OCI-LY7 (cell line): ENCODE results near the gene SMAP1. TPM values are rescaled to one million over a fixed set of nuclear protein-coding genes. Genes with fewer than 3 reads are reported as not detected.

Experiments
- BruUV-seq: library from RNA; stranded (reverse); fragments of 400-500 nt; replicated peaks from 2 replicates; lab custom pipeline; 2021; lab: Mats Ljungman, UMichigan
- CTCF ChIA-PET: fragments of 300-600 bp; sonication (Branson Sonifier 250); formaldehyde crosslinking; loops from one replicate; lab custom pipeline; 2022; ENCODE audit warnings: antibody characterized with exemption; ENCODE audit not compliant: unreplicated experiment; lab: Charles Lee
- POLR2A ChIA-PET: fragments of 300-600 bp; sonication (Branson Sonifier 250); formaldehyde crosslinking; loops from one replicate; lab custom pipeline; 2022; ENCODE audit warnings: antibody characterized with exemption; lab: Charles Lee
- DNase-seq: peaks from one replicate; pipeline ENCODE4 v3.0.0-alpha.2; 2015; ENCODE audit warnings: low spot score
- H2AFZ ChIP-seq: fragments of 200-600 bp; sonication (generic), shearing (Covaris generic); 2 replicates; pipeline ENCODE4 v1.6.1; 2014; ENCODE audit warnings: mild to moderate bottlenecking, antibody characterized with exemption, low read length, moderate library complexity
- H3K27ac ChIP-seq: fragments of 200-600 bp; sonication (generic); 2 replicates; pipeline ENCODE4 v1.5.1; 2014; ENCODE audit warnings: mixed run types, low read depth, mild to moderate bottlenecking, moderate library complexity, low read length, inconsistent platforms; ENCODE audit not compliant: poor library complexity, severe bottlenecking
- H3K36me3 ChIP-seq: fragments of 200-600 bp; sonication (generic); 2 replicates; pipeline ENCODE4 v1.6.1; 2014; ENCODE audit warnings: mild to moderate bottlenecking, antibody characterized with exemption, low read length, moderate library complexity, mixed read lengths; ENCODE audit not compliant: insufficient read depth
- H3K4me1 ChIP-seq: fragments of 200-600 bp; sonication (generic); 2 replicates; pipeline ENCODE4 v1.5.1; 2014; ENCODE audit warnings: mild to moderate bottlenecking, low read length; ENCODE audit not compliant: insufficient read depth, poor library complexity, severe bottlenecking
- H3K4me2 ChIP-seq: fragments of 200-600 bp; sonication (generic); 2 replicates; pipeline ENCODE4 v1.6.1; 2014; ENCODE audit warnings: mild to moderate bottlenecking, low read length
- H3K4me3 ChIP-seq: fragments of 200-600 bp; sonication (generic); 2 replicates; pipeline ENCODE4 v1.5.1; 2014; ENCODE audit warnings: mild to moderate bottlenecking, low read depth, low read length; ENCODE audit not compliant: poor library complexity, severe bottlenecking
- H3K79me2 ChIP-seq: fragments of 200-600 bp; sonication (generic); 2 replicates; pipeline ENCODE4 v1.6.1; 2016; ENCODE audit warnings: low read depth, mild to moderate bottlenecking, low read length, moderate library complexity, mixed read lengths; ENCODE audit not compliant: insufficient read depth
- H3K9me2 ChIP-seq: fragments of 200-600 bp; sonication (generic); 2 replicates; pipeline ENCODE4 v1.6.1; 2016; ENCODE audit warnings: mild to moderate bottlenecking, low read length, mixed read lengths; ENCODE audit not compliant: insufficient read depth
- H3K9me3 ChIP-seq: fragments of 200-600 bp; sonication (generic); 2 replicates; pipeline ENCODE4 v1.6.1; 2014; ENCODE audit warnings: mild to moderate bottlenecking, mixed run types, low read length, mixed read lengths
- H4K20me1 ChIP-seq: fragments of 200-600 bp; sonication (generic); 2 replicates; pipeline ENCODE4 v1.6.1; 2014; ENCODE audit warnings: mild to moderate bottlenecking, antibody characterized with exemption, low read length, moderate library complexity, mixed read lengths; ENCODE audit not compliant: insufficient read depth
- EZH2phosphoT487 ChIP-seq: fragments of 200-600 bp; sonication (generic); IDR thresholded peaks from 2 replicates; pipeline ENCODE4 v1.6.1; 2018; ENCODE audit warnings: low read depth, borderline replicate concordance, mild to moderate bottlenecking, mixed run types, antibody characterized with exemption, low read length, moderate library complexity, mixed read lengths
- intact Hi-C: fragments of 100-400 bp; cut with micrococcal nuclease; formaldehyde crosslinking; loops from one replicate; pipeline ENCODE4 v1.10.0; 2022; ENCODE audit not compliant: unreplicated experiment
- total RNA-seq, 2 experiments: library from RNA; depleted of rRNA in 1 of 2; stranded (reverse); fragments of >200 nt in 1 of 2; shearing (Covaris generic) in 1 of 2; gene quantifications; 2 replicates each; pipeline ENCODE4 v1.2.3, GENCODE V29; 2014 to 2022
- TF ChIP-seq, protein P1 (sequence below): fragments of 200-600 bp; sonication (generic); conservative IDR thresholded peaks from 2 replicates; pipeline ENCODE4 v1.5.1; 2014; ENCODE audit warnings: mild to moderate bottlenecking, antibody characterized with exemption, low read length, moderate library complexity, mixed read lengths

Gene SMAP1
- total RNA-seq, 2 experiments from 2014 or later, result 15.1 to 28.9 TPM

DNA sequence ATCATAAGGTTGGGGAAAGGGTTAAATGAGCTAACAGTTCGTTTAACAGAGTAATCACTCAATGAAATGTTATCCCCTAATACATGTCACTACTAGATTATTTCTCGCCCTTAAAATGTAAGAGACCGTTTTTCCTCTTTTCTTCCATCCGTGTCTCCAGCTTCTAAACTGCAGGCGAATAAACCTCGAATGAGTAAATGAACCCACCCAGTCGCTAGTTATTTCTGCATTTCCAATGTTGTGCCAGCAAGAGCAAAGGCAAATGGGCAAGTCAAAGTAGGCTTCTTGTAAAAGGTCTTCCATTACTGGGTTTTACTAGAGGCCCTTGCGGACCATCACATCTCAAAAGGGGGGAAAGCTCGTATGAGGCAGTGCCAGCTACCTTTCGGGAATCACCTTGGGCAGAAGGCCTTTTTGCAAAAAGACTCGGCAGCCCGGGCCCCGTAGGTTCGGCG is 400 bp upstream of the SMAP1 start:
- Histone ChIP-seq H4K20me1 (peaks cover 19% of the 10 kb centered on the region), H3K9me2 (no peaks in the 10 kb centered on the region), H3K9me3 (no peaks in the 10 kb centered on the region), H2AFZ (peak overlapping the region; percentile 100), H3K36me3 (peaks cover 9% of the 10 kb centered on the region; the same call in 1 of the 2 replicates), H3K4me2 (peak overlapping the region; percentile 99), H3K4me1 (peaks cover 19% of the 10 kb centered on the region), H3K4me3 (peak overlapping the region; percentile 91), H3K27ac (peak overlapping the region; percentile 40), H3K79me2 (peaks cover 37% of the 10 kb centered on the region)
- TF ChIP-seq, protein P1, sequence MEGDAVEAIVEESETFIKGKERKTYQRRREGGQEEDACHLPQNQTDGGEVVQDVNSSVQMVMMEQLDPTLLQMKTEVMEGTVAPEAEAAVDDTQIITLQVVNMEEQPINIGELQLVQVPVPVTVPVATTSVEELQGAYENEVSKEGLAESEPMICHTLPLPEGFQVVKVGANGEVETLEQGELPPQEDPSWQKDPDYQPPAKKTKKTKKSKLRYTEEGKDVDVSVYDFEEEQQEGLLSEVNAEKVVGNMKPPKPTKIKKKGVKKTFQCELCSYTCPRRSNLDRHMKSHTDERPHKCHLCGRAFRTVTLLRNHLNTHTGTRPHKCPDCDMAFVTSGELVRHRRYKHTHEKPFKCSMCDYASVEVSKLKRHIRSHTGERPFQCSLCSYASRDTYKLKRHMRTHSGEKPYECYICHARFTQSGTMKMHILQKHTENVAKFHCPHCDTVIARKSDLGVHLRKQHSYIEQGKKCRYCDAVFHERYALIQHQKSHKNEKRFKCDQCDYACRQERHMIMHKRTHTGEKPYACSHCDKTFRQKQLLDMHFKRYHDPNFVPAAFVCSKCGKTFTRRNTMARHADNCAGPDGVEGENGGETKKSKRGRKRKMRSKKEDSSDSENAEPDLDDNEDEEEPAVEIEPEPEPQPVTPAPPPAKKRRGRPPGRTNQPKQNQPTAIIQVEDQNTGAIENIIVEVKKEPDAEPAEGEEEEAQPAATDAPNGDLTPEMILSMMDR, result no peak
- no peak for TF ChIP-seq EZH2phosphoT487
- BruUV-seq, result TSS peak; percentile 96
- ChIA-PET CTCF (interaction anchor here (0.7 to 1.2 kb wide), 2 partner anchors 22 to 95 kb away, joined by 3 read pairs; no protein-coding TSS in a partner anchor), POLR2A (interaction anchor here (0.5 to 3.0 kb wide), 17 partner anchors 8 to 258 kb away, joined by 3 to 18 read pairs (median 6); partner anchors contain the start of genes FAM135A and SDHAF4)
- intact Hi-C loops, result no loop called here
- no peak for DNase-seq

DNA sequence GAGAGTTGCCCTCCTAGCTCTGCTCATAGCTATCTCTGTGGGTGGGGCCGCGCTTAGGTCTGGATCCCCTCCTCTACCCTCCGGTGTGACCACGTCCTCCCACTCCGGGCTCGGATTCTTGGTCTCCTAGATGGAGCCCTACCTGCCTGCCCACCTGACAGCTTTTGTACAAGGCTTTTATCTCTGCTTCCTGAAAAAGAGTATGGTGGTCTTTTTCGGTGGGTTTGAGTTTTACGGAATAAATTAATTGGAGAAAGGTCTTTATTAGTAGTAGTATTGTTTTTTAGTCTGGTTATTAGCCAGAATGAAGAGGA is 773 bp downstream of the SMAP1 start:
- peak overlapping the region; percentile 64 for H3K27ac ChIP-seq
- intact Hi-C loops, result loop anchor here (2.0 kb wide), 2 partner anchors 102 to 254 kb away; partner anchors contain the start of gene SDHAF4

More for the DNA sequence above, 773 bp downstream of the SMAP1 start:
- peaks cover 19% of the 10 kb centered on the region for H4K20me1 ChIP-seq
- DNase-seq, result no peak
- H2AFZ ChIP-seq, result peak overlapping the region; percentile 100
- H3K9me2 ChIP-seq, result no peaks in the 10 kb centered on the region
- peaks cover 43% of the 10 kb centered on the region for H3K79me2 ChIP-seq
- POLR2A ChIA-PET, result interaction anchor here (0.5 to 3.0 kb wide), 15 partner anchors 9 to 339 kb away, joined by 3 to 18 read pairs (median 6); partner anchors contain the start of genes FAM135A and SDHAF4
- H3K9me3 ChIP-seq, result no peaks in the 10 kb centered on the region
- CTCF ChIA-PET, result interaction anchor here (0.9 kb wide), 1 partner anchor 189 kb away, joined by 3 read pairs; no protein-coding TSS in a partner anchor
- no peak for TF ChIP-seq EZH2phosphoT487
- TF ChIP-seq, protein P1, result no peak
- H3K4me3 ChIP-seq, result peak overlapping the region; percentile 91
- peaks cover 19% of the 10 kb centered on the region for H3K4me1 ChIP-seq
- H3K4me2 ChIP-seq, result peak overlapping the region; percentile 99
- H3K36me3 ChIP-seq, result peaks cover 9% of the 10 kb centered on the region; the same call in 1 of the 2 replicates
- BruUV-seq, result no TSS peak
